Mesothelial cell of epicardium (in vitro differentiated cells): Measurements from ENCODE around the gene ZFYVE28. TPM values are rescaled to one million over a fixed set of nuclear protein-coding genes. Genes with fewer than 3 reads are reported as not detected.
"Not testable (repeated sequence)": the region's sequence is repeated elsewhere in the genome, so short reads cannot be mapped to it uniquely, and the experiment has no call there.

Source experiments
- DNase-seq, 2 experiments: peaks; one replicate each; pipeline ENCODE4 v3.0.0; 2021; ENCODE audit warnings: low spot score in 2 of 2; ENCODE audit not compliant: unreplicated experiment in 2 of 2
- H3K27ac Mint-ChIP-seq: 2 replicates; pipeline ENCODE4 v1.8.0; 2021; ENCODE audit warnings: mixed read lengths
- H3K27me3 Mint-ChIP-seq: 2 replicates; pipeline ENCODE4 v1.8.0; 2021; ENCODE audit warnings: low read depth, mixed read lengths
- H3K36me3 Mint-ChIP-seq: 2 replicates; pipeline ENCODE4 v1.8.0; 2021; ENCODE audit warnings: mixed read lengths
- H3K4me1 Mint-ChIP-seq: 2 replicates; pipeline ENCODE4 v1.8.0; 2021; ENCODE audit warnings: mixed read lengths
- H3K4me3 Mint-ChIP-seq: 2 replicates; pipeline ENCODE4 v1.8.0; 2021; ENCODE audit warnings: mild to moderate bottlenecking, moderate library complexity, mixed read lengths
- H3K9me3 Mint-ChIP-seq: 2 replicates; pipeline ENCODE4 v1.8.0; 2021; ENCODE audit warnings: mixed read lengths
- CTCF ChIP-seq: fragments of 200-600 bp; sonication (generic); IDR thresholded peaks from one replicate; pipeline ENCODE4 v1.5.0; 2021; ENCODE audit warnings: antibody characterized with exemption; ENCODE audit not compliant: unreplicated experiment
- total RNA-seq: library from RNA; stranded (reverse); gene quantifications from 3 replicates; pipeline ENCODE4 v1.2.1, GENCODE V29; 2021

Gene ZFYVE28
- total RNA-seq, 1 donor from 2014 or later: 0.51 TPM

GRCh38 chr4:2281575-2282343 is 136.7 kb downstream of the ZFYVE28 start:
- Mint-ChIP-seq H3K9me3 (no peaks in the 10 kb centered on the region), H3K4me3 (no peak overlapping the region), H3K4me1 (peaks cover 3% of the 10 kb centered on the region), H3K27me3 (peaks cover 3% of the 10 kb centered on the region), H3K36me3 (no peaks in the 10 kb centered on the region), H3K27ac (no peak overlapping the region)
- no peak for DNase-seq
- TF ChIP-seq CTCF: no peak

GRCh38 chr4:2280531-2281300 is 137.7 kb downstream of the ZFYVE28 start:
- Mint-ChIP-seq H3K27ac (no peak overlapping the region), H3K9me3 (no peaks in the 10 kb centered on the region), H3K4me3 (no peak overlapping the region), H3K27me3 (peaks cover 3% of the 10 kb centered on the region), H3K36me3 (no peaks in the 10 kb centered on the region), H3K4me1 (no peaks in the 10 kb centered on the region)
- TF ChIP-seq CTCF: no peak
- DNase-seq: no peak

GRCh38 chr4:2277956-2278355 is 140.5 kb downstream of the ZFYVE28 start:
- Mint-ChIP-seq H3K4me3 (no peak overlapping the region), H3K4me1 (peaks cover 10% of the 10 kb centered on the region), H3K9me3 (no peaks in the 10 kb centered on the region), H3K27me3 (peaks cover 3% of the 10 kb centered on the region), H3K36me3 (no peaks in the 10 kb centered on the region), H3K27ac (no peak overlapping the region)
- TF ChIP-seq CTCF: no peak
- DNase-seq: no peak

GRCh38 chr4:2276581-2277325 is 141.7 kb downstream of the ZFYVE28 start:
- no peak overlapping the region for H3K27ac Mint-ChIP-seq
- TF ChIP-seq CTCF: no peak
- no peaks in the 10 kb centered on the region for H3K36me3 Mint-ChIP-seq
- no peak for DNase-seq
- H3K4me3 Mint-ChIP-seq: no peak overlapping the region
- no peaks in the 10 kb centered on the region for H3K27me3 Mint-ChIP-seq
- no peaks in the 10 kb centered on the region for H3K9me3 Mint-ChIP-seq
- H3K4me1 Mint-ChIP-seq: peaks cover 10% of the 10 kb centered on the region

GRCh38 chr4:2275546-2276251 is 142.7 kb downstream of the ZFYVE28 start:
- Mint-ChIP-seq H3K9me3 (no peaks in the 10 kb centered on the region), H3K27ac (no peak overlapping the region), H3K36me3 (no peaks in the 10 kb centered on the region), H3K4me1 (peaks cover 10% of the 10 kb centered on the region), H3K27me3 (no peaks in the 10 kb centered on the region), H3K4me3 (no peak overlapping the region)
- no peak for TF ChIP-seq CTCF
- no peak for DNase-seq

GRCh38 chr4:2275044-2275397 is 143.4 kb downstream of the ZFYVE28 start:
- H3K27ac Mint-ChIP-seq, H3K27me3 Mint-ChIP-seq, H3K9me3 Mint-ChIP-seq, DNase-seq, H3K4me1 Mint-ChIP-seq, H3K36me3 Mint-ChIP-seq, H3K4me3 Mint-ChIP-seq: not testable (repeated sequence)
